T47D (cell line): ENCODE results near the gene SPOUT1.
A peak's percentile ranks its signal among the peaks of the same experiment; 100 is the strongest.
"Not testable (repeated sequence)": the region's sequence is repeated elsewhere in the genome, so short reads cannot be mapped to it uniquely, and the experiment has no call there.

Experiments used
- DNase-seq, 2 experiments: peaks; one replicate each; pipeline versions ENCODE4 v3.0.0 to v3.0.0-alpha.2; 2011 to 2012; ENCODE audit warnings: low read depth in 1 of 2, low spot score in 1 of 2
- JUND ChIP-seq: IDR thresholded peaks from 2 replicates; pipeline ENCODE4 v1.6.1; 2012; ENCODE audit warnings: low read depth
- in situ Hi-C: cut with HindIII; loops from 2 replicates; pipeline ENCODE4 v1.10.0; 2016; ENCODE audit warnings: low sequenced_read_pairs, low pct_unique_long_range_greater_than_20kb

Gene SPOUT1

DNA sequence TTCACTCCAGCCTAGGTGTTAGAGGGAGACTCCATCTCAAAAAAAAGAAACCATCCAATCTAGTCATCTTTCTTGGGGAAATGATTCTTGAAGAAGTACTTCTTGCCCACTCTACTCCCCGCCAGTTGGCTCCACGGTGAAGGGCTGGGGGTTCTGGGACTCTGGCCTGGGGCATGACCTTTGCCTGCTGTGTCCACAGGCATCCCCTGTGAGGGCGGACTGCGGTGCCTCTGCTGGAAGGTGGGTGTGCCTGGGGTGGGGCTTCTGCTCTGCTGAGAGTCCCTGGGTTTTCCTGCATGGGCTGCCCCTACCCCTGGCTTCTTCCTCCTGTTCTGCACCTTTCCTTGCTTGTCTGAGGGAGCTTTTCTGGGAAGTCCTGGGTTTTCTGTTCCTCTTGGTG lies 39.1 kb downstream of the SPOUT1 start:
- in situ Hi-C loops = no loop called here
- DNase-seq = no peak

DNA sequence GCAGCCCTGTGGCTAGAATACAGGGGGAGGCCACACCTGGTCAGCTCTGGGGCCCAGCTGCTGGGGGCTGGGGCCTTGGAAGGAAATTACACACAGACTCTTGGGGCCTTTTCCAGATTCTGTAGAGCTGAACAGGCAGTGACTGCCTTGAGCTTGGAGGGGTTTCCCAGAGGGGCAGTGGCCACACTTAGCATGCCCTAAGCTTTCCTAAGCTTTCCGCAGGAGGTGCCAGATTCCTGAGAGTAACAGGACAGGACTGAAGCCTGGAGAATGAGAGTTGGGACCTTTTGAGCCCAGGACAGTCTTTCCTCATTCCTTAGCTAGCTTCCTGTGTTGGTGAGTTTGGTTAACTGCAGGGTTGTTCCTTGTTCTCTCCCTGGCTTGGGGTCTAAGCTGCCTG lies 41.1 kb downstream of the SPOUT1 start:
- DNase-seq = no peak
- in situ Hi-C loops = no loop called here
- TF ChIP-seq JUND = no peak

More for the DNA sequence above, 39.1 kb downstream of the SPOUT1 start:
- no peak for TF ChIP-seq JUND

DNA sequence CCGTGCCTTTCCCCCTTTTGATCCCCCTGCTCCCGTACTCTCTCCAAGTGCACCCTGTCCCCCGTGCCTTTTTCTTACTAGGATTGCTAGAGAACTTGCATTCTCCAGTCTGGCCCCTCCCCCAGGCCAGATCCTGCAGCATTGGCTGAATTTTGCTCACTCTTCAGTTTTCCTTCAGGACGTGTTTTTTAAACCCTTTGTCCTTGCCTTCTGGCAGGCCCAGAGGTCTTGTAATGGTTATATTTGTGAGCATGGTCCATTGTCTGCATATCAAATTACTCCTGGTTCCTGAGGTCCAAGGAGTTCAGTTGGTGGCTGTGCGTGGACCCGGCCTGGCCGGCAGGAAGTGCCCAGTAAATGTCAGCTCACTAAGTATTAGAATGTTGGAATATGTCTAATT lies 41.9 kb downstream of the SPOUT1 start:
- no peak for TF ChIP-seq JUND
- peak in 1 of 2 experiments; percentile 41 for DNase-seq
- in situ Hi-C loops = no loop called here

DNA sequence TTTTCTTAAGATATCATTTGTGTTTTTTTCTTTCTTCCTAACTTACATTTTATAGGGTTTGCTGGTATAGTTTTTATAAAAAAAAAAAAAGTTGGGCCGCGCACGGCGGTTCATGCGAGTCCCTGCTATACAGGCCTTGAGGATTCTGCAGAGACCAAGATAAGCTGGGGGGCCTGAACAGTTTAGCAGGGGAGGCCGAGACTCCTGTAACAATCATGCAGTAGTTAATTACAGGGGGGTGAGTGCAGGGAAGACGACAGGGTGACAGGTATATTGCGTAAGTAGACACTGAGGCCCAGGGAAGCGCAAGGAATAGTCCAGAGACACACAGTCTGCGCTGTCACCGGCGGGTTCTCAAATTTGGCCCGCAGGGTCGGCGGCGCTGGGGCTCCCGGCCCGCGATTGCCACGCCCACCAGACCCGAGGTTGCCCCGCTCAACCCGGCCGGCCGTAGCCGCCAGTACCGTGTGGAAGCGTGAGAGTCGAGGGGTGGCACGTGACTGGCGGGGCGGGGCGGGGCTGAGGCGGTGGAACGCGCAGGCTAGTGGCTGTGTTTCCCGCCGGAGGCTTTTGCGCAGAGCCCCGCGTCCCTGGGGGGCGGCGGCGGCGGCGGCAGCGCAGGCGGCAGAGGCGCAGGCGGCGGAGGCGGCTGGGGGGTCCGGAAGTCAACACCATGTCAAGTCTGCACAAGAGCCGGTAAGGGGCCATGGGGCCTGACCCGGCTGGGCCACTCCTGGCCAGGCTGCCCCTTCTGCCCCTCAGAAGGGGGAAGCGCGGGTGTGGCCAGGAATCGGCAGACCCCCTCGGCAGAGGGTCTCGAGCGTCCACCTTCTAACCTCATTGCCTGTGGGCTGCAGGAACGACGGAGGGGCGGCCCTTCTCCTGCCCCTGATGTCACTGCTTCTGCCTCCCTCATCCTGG lies 42.7 kb downstream of the SPOUT1 start, which contains the start of gene TBC1D13:
TBC1D13 (plus strand) TSS at position 573 of the 921 bp plus-strand sequence; CDS start at position 674, 101 bp downstream.
- TF ChIP-seq JUND = no peak
- in situ Hi-C loops = no loop called here
- DNase-seq = peak; percentile 92 to 99

DNA sequence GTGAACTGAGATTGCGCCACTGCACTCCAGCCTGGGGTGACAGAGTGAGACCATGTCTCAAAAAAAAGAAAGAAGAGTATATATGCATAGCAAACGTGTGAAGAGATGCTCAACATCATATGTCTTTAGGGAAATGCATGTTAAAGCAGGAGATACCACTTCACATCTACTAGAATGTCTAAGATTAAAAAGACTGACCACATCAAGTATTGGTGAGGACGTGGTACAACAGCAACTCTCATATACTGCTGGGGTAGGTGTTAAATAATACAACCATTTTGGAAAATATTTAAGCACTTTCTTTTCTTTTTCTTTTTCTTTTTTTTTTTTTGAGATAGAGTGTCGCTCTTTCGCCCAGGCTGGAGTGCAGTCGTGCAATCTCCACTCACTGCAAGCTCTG lies 44.2 kb downstream of the SPOUT1 start:
- in situ Hi-C loops = no loop called here
- no peak for DNase-seq
- TF ChIP-seq JUND = no peak

DNA sequence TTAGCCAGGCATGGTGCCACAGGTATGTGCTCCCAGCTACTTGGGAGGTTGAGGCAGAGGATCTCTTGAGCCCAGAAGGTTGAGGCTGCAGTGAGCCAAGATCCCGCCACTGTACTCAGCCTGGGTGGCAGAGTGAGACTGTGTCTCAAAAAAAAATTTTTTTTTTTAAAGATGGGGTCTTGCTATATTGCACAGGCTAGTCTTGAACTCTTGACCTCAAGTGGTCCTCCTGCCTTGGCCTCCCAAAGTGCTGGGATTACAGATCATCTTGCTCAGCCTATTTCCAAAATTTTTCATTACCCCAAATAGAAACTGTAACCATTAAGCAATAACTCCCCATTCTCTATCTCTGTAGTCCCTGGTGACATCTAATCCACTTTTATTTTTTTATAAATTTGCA lies 46.9 kb downstream of the SPOUT1 start:
- in situ Hi-C loops = no loop called here
- TF ChIP-seq JUND = no peak
- DNase-seq = no peak

DNA sequence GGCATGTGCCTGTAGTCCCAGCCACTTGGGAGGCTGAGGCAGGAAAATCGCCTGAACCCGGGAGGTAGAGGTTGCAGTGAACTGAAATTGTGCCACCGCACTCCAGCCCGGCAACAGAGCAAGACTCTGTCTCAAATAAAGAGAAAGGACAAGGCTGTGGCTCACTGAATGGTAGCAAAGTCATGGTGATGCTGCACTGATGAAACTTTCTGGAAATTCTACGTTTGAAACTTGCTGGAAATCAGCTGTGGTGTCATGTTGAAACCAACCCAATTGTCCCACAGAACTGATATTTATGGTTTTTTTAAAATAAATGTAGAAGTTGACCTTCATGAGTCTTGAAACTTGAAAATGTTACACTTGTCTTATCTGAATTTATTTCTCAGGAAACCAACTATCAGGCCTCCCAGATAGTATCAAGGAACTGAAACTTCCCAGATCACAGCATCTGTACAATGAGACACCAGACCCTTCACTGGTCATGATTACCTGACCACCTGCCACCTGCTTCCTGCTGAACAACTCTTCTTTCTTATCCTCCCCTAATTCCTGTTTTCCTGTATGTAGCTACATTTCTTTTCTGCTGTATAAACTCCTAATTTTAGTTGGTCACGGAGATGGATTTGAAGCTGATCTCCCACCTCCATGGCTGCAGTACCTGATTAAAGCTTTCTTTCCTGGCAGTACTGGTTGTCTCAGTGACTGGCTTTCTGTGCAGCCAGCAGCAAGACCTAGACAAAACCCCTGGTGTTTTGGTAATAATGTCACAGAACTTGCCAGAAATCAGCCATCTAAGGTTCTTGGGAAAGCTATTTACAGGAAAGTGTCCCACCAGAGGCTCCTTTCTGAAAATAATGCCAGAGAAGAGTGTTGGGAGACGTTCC lies 48.2 kb downstream of the SPOUT1 start:
- in situ Hi-C loops = no loop called here
- TF ChIP-seq JUND = no peak
- DNase-seq = no peak

DNA sequence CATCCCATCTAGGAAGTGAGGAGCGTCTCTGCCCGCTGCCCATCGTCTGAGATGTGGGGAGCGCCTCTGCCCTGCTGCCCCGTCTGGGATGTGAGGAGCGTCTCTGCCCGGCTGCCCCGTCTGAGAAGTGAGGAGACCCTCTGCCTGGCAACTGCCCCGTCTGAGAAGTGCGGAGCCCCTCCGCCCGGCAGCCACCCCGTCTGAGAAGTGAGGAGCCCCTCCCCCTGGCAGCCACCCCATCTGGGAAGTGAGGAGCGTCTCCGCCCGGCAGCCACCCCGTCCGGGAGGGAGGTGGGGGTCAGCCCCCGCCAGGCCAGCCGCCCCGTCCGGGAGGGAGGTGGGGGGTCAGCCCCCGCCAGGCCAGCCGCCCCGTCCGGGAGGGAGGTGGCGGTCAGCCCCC lies 49.5 kb downstream of the SPOUT1 start:
- in situ Hi-C loops, DNase-seq: not testable (repeated sequence)

DNA sequence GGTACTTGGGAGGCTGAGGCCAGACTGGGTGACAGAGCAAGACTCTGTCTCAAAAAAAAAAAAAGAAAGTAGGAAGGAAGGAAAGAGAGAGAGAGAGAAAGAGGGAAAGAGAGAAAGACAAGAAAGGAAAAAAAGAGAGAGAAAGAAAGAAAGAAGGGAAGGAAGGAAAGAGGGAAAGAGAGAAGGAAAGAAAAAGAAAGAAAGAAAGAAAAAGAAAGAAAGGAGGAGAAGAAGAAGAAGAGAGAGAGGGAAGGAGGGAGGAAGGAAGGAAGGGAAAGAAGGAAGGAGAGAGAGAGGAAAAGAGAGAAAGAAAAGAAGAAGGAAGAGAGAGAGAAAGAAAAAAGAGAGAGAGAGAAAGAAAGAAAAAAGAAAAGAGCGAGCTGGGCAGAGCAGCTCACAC lies 54.8 kb downstream of the SPOUT1 start:
- DNase-seq = no peak
- TF ChIP-seq JUND = no peak
- in situ Hi-C loops = no loop called here

DNA sequence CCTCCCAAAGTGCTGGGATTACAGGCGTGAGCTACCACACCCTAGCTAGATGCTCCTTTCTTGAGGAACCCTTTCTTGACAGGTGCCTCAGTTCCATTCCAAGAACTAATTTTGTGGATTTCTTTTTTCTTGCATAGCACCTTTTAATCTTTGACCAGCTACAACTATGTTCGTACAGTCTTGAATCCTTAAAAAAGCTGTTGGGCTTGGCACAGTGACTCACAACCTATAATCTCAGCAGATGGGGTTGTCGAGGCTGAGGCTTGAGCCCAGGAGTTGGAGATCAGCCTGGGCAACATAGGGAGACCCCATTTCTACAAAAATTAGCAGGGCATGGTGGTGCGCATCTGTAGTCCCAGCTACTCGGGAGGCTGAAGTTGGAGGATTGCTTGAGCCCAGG lies 56.5 kb downstream of the SPOUT1 start:
- in situ Hi-C loops = no loop called here
- DNase-seq = no peak
- TF ChIP-seq JUND = no peak

DNA sequence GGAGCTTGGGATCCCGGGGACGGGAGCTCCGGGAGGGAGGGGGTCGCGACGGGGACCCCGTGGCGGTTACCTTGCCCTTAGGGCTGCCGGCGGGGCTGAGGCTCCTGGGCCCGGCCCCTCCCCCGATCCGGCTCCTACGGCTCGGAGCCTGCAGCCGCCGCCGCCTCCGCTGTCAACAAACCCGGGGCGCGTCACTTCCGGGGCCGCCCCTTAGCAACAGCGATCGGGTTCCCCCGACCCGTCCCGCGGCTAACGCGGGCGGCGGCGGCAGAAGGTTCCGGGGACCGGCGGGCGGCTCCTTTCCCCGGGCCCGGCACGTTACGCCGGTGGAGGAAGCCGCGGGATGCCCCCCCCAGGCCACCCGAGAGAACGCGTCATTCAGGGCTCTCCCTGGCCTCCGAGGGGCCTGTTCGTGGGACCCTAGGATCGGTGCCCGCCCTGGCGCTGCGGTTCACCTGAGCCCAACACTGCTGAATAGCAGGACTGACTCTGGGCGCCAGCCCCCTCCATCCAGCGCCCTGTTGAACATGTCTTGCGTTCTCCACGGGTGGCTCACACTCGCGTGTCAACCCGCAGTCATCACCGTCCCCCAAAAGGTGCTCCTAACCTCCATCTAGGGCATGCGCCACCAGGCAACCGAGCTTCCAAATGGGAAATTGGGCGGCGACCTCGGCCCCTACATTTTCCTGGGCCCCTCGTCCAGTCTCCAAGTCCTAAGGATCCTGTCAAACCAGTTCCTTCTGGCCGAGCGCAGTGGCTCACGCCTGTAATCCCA lies 57.7 kb downstream of the SPOUT1 start, which contains the start of gene ZER1:
ZER1 (minus strand) TSS at position 183 of the 775 bp plus-strand sequence. CDS start 16,362 bp downstream, outside the sequence.
- TF ChIP-seq JUND = no peak
- peak; percentile 96 to 99 for DNase-seq
- in situ Hi-C loops = no loop called here

DNA sequence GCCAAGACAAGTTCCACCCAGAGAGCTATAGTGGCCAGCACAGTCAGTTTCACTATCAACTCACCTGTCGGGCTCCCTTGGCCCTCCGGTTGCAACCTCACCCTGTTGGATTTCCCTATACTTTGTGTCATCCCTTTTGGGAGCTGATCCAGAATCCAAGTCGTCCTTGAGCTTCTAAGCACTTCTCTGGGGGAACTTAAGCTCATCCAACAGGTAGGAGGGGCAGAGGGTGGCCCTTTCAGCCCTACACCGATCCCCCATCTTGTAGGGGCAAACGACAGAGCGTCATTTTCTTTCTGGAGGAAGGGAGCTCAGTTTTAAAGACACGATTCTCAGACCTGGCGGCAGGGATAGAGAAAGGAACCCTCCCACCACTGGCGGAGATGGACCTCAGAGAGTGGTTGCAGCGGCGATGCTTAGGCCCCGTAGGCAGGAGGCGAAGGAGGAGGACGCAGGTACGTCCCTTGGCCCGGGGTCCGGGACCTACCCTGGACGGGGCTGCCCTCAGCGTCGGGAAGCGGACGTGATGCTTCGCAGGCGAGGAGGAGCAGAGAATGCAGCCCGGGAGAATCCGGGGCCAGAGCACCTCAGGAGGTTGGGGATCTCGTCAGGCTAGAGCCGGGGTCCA lies 58.4 kb downstream of the SPOUT1 start:
- DNase-seq = peak; percentile 36 to 50
- no peak for TF ChIP-seq JUND
- in situ Hi-C loops = no loop called here
